GM19193 (cell line): ENCODE measurements around the gene CAPZB.

Experiments
- POLR2A ChIP-seq: IDR thresholded peaks from 4 replicates; pipeline ENCODE4 v1.6.1; 2011; ENCODE audit not compliant: insufficient read depth, insufficient read length; ENCODE audit errors: extremely low read depth

CAPZB gene

DNA sequence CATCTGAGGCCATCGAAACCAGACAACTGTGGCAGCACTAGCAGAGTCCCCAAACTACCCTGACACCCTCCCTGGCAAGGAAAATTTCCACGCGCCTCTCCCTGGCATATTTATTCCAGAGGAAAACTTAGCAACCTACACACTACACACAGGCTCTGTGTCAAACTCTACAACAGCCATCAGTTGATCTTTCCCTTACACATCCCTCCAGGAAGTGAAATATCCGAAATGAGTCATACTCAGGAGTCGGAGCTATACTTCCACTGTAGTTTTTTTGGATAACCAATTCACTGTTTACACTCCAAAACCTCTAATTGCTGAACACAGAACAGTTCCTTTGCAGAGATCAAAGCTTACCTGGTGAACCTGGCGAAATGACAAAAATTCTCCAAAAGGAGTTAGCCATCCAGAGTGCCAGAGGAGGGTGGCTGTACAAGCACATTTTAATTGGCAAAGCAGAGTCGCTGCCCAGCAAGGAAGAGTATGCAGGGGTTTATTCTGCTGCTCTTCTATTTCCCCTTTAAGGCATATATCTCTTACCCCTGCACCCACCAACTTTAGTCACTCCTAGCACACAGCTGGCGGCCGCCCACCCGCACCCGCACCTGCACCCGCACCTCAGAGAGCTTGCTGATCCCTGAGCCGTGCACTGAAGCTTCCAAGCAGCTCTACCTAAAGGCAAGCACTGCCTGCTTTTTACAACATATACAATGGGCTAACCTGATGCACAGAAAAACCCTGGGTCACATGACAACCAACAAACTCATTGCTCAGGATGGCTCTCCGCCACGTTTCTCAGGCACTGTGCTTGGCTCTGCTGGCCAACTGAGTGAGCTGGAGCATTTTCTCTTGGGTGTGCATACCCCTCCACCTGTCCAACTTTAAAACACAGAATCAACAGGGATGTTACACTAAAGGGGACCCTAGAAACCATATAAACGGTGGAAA, 54.9 kb downstream of the CAPZB start:
- TF ChIP-seq POLR2A, result no peak

DNA sequence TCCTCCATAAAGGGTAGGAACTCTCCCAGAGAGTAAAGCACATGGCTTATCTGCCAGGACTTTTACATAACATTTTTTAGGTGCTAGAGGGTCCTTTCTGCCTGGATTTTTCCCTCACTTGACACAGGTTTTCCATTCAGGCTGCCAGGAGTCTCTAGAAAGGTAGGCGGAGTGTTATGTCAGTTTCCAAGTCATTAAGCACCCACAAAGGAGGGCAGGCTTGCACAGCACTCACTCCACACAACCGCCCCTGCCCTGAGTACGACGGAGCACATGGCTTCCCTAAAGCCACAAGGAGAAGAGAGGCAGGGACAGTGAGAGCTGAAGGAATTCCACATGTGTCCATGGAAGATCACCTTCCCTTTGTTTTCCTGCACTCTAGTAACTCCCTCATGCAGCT, 55.7 kb downstream of the CAPZB start:
- no peak for TF ChIP-seq POLR2A

DNA sequence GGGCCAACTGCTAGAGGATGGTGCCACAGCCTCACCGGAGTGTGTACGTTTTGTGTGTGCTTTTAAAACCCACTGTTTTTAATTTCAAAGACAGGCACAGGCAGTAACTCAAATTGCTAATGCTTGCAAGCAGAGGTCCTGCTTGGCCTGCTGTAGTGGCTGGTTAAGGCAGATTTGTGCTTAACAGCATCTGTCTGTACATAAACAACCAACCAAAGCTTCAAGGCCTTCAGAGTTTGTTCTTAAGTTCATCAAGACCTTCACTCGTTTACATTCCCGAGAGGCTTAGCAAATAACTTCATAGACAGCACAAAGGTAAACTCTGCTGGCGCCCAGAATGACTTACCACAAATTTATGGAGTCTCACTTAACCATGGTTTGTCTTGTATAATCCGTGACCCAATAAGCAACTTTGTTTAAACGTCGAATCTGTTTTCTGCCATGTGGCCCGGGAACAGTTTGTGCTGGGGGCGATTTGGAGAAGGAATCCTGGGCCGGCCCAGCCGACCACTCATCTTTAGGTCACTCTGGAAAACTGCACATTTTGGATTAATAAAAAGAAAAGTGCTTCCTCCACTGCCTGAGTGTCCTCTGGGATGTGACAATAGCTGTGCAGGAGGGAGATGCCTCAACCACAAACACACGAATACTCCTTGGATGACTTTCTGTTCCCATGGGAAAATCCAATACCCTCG, 58.1 kb downstream of the CAPZB start:
- TF ChIP-seq POLR2A, result no peak

- no peak for TF ChIP-seq POLR2A
Observed at GRCh38 chr1:19426294-19427086, 58.8 kb downstream of the CAPZB start.

DNA sequence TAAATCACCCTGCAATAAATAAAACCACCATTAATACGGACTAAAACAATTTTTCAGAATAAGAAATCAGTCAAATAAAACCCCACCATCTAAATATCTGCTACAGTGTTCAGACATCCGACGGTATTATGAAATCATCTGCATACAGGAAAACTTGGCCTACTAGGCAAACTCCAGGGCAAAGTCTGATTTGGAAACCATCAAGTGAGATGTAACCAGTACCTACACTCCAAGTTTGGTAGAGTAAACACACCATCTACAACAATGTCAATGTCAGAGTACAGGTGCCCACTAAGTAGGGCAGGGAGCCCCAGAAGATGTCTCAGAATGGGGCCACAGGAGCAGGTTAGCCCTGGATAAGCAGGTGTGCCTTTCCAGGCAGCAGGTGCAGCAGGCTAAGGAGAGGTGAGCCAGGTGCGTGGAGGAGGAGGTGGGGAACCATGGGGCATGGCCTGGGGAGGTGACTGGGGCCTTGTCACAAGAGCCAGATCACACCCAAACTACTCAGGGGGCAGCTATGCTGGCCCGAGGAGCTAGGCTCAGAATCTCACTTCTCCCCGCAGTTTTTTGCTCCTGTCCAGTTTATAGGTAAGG, 59.6 kb downstream of the CAPZB start:
- no peak for TF ChIP-seq POLR2A

DNA sequence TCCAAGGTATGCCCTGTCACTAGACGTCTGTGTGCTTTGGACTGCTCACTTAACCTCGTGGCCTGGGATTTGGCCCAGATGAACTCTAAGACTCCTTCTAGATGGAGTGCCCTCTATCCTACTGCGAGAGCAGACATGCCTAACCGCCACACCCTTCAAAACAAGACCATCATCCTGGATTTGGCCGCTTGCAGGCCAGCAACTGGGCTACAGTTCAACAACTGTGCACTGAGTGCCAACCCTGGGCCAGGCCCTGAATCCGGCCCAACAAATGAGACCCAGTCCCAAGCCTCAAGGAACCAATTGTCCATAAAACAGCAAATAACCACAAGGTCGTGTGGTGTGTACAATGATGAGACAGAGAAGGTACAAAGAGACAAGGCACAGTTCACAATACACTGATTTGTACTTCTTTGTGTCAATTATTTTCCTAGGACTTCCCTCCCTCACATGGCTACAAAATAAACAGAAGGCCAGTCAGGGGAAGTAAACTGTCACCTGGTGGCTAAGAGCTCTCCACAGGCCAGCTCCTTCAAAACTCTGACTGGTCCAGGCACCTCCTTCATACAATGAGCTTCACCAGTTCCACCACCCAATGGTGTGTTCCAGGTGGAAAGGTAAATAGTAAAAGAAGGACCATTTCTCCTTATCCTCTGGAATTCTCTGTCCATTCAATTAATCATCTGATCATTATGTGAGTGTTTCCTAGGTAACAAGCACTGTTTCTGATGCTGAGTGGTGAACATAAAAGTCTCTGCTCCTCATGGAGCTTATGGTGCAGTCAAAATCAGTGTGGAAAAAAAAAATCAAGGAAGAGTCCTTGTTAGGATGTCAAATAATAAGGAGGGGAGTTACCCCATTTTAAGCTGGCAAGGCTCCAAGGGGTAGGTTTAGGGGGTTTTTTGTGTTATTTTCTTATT, 60.4 kb downstream of the CAPZB start:
- no peak for TF ChIP-seq POLR2A

DNA sequence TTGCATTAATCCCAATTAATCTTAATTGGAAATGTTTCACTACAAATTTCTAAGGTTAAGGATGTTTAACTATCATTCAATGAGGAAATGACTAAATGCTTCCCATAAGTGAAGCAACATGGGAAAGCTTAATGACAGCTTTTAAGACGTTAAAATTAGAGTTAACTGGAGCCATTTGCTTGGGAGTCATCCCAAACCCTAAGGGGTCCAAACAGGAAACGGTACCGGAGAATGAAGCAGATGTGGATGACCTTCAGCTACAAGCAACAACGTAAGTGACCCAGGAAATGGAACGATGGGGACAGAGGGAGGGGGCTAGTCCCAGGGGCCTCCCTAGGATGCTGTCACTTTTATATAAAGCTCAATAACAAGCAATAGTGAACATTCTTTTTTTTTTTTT, 62.2 kb downstream of the CAPZB start:
- TF ChIP-seq POLR2A, result no peak

- TF ChIP-seq POLR2A, result no peak
Observed at GRCh38 chr1:19421365-19421764, 64.0 kb downstream of the CAPZB start.

DNA sequence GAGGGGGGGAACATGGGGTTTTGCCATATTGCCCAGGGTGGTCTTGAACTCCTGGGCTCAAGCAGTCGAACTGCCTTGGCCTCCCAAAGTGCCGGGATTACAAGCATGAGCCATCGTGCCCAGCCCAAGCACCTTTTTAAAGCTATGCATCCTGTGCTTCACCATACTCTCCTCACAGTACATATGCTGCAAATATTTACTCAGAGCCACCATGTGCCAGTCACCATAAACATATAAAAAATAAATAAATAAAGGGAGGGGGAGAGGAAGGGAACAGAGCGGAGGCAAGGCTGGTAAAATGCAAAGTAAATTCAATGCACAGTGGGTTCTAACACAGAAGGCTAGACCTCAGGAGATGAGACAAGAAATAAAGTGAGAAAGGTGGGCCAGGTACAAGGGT, 64.7 kb downstream of the CAPZB start:
- no peak for TF ChIP-seq POLR2A

DNA sequence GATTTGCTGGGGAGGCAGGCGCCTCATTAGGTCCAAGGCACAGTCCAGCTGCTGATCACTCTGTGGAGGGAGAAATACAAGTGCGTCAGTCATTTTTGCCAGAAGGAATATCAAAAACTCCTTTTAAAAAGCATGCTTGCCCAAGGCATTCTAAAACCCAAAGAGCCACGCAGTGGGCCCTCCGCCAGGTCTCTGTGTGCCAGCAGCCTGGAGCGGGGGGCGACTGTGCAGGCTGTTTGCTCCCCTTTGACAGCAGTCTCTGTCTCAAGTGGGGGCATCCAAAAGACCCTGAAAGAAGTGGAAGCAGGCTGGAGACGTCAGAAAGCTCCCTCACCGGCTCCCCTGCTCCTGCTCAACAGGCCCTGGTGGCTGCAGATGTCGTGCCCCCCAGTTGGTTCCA, 65.6 kb downstream of the CAPZB start:
- no peak for TF ChIP-seq POLR2A

- no peak for TF ChIP-seq POLR2A
Observed at GRCh38 chr1:19418503-19418971, 66.8 kb downstream of the CAPZB start.

DNA sequence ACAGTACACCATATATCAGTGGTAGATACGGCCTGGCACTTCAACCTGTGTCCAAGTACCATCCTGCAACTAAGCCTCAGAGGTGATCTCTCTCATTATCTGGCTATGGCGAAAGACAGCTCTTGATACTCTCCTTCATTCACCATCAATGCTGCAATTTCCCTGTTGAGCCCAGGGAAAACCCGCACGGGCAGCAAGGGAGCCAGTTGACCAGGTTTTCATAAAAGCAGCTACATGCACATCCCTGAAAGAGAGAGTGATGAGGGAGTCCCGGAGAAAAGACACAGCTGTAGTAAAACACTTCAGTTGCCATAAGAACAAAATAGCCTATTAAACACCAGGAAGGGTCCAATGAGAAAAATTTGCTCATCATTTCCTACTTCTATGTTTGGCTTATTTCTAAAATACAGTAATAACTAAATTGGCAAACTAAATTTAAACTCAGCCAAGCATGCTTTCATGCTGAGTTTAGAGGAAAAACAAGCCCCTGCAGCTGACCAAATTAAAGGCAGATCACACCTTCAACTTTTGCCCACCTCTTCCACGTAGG, 68.3 kb downstream of the CAPZB start:
- no peak for TF ChIP-seq POLR2A

DNA sequence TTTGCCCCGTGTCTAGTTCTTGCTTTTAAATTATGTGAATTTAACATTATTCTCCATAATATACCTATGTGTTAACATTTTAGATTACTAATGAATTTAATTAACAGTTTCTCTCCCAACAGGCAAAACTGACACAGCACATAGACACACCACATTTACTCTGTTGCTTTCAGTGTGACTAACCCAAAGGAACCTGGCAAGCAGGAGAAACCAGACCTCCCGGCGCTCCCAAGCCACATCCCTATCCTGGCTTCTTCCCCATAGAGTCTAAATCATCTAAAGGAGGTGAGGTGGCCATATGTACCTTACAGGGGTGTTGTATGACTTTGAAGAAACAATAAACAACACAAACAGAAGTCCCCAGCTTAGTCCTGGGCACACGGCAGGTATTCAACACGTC, 69.2 kb downstream of the CAPZB start:
- no peak for TF ChIP-seq POLR2A
